HEK293 (cell line): ENCODE measurements around the gene TPGS1.

Experiments
- BCL11A ChIP-seq: fragments of 450-650 bp; formaldehyde crosslinking; IDR thresholded peaks from 2 replicates; pipeline ENCODE4 v1.5.1; 2016; ENCODE audit warnings: low read depth, missing biosample characterization, missing genetic modification characterization
- EGR2 ChIP-seq: fragments of 450-650 bp; formaldehyde crosslinking; IDR thresholded peaks from 2 replicates; pipeline ENCODE4 v1.5.1; 2016; ENCODE audit warnings: low read depth, missing biosample characterization, missing genetic modification characterization
- SP7 ChIP-seq: fragments of 450-650 bp; formaldehyde crosslinking; IDR thresholded peaks from 2 replicates; pipeline ENCODE4 v1.5.1; 2016; ENCODE audit warnings: missing biosample characterization, missing genetic modification characterization
- ZBTB7A ChIP-seq: fragments of 450-650 bp; formaldehyde crosslinking; IDR thresholded peaks from 2 replicates; pipeline ENCODE4 v1.5.1; 2016; ENCODE audit warnings: low read depth, missing biosample characterization, missing genetic modification characterization
- ZFHX2 ChIP-seq: fragments of 450-650 bp; formaldehyde crosslinking; conservative IDR thresholded peaks from 2 replicates; pipeline ENCODE4 v1.5.1; 2016; ENCODE audit warnings: missing biosample characterization, missing genetic modification characterization
- ZFP3 ChIP-seq: fragments of 450-650 bp; formaldehyde crosslinking; IDR thresholded peaks from 2 replicates; pipeline ENCODE4 v1.5.1; 2016; ENCODE audit warnings: low read depth, missing biosample characterization, missing genetic modification characterization
- ZFP37 ChIP-seq: fragments of 450-650 bp; formaldehyde crosslinking; IDR thresholded peaks from 2 replicates; pipeline ENCODE4 v1.5.1; 2016; ENCODE audit warnings: missing biosample characterization, missing genetic modification characterization
- ZFP69B ChIP-seq: fragments of 450-650 bp; formaldehyde crosslinking; IDR thresholded peaks from 2 replicates; pipeline ENCODE4 v1.5.1; 2016; ENCODE audit warnings: missing biosample characterization, missing genetic modification characterization
- ZNF211 ChIP-seq: fragments of 450-650 bp; formaldehyde crosslinking; IDR thresholded peaks from 2 replicates; pipeline ENCODE4 v1.5.1; 2016; ENCODE audit warnings: low read depth, missing biosample characterization, missing genetic modification characterization
- ZNF23 ChIP-seq: fragments of 450-650 bp; formaldehyde crosslinking; IDR thresholded peaks from 2 replicates; pipeline ENCODE4 v1.5.1; 2016; ENCODE audit warnings: missing biosample characterization, missing genetic modification characterization, borderline replicate concordance
- ZNF24 ChIP-seq: fragments of 450-650 bp; formaldehyde crosslinking; IDR thresholded peaks from 2 replicates; pipeline ENCODE4 v1.5.1; 2016; ENCODE audit warnings: missing biosample characterization, missing genetic modification characterization
- ZNF274 ChIP-seq, 2 experiments: fragments of 200-500 bp in 1 of 2; fragments of 450-650 bp in 1 of 2; sonication (Bioruptor generic) in 1 of 2; formaldehyde crosslinking in 1 of 2; IDR thresholded peaks; 2 replicates each; pipeline versions ENCODE4 v1.5.1 to v1.6.1; 2014 to 2016; ENCODE audit warnings: borderline replicate concordance in 1 of 2, inconsistent platforms in 1 of 2, low read length in 1 of 2, missing biosample characterization in 1 of 2, missing genetic modification characterization in 1 of 2
- ZNF341 ChIP-seq: fragments of 450-650 bp; formaldehyde crosslinking; IDR thresholded peaks from 2 replicates; pipeline ENCODE4; 2016; ENCODE audit warnings: low read depth, missing biosample characterization, missing genetic modification characterization
- ZNF501 ChIP-seq: fragments of 450-650 bp; formaldehyde crosslinking; IDR thresholded peaks from 2 replicates; pipeline ENCODE4 v1.5.1; 2016; ENCODE audit warnings: missing biosample characterization, missing genetic modification characterization
- ZNF558 ChIP-seq: fragments of 450-650 bp; formaldehyde crosslinking; IDR thresholded peaks from 2 replicates; pipeline ENCODE4 v1.5.1; 2016; ENCODE audit warnings: missing biosample characterization, missing genetic modification characterization
- ZNF585B ChIP-seq: fragments of 450-650 bp; formaldehyde crosslinking; IDR thresholded peaks from 2 replicates; pipeline ENCODE4 v1.5.1; 2016; ENCODE audit warnings: missing biosample characterization, missing genetic modification characterization
- ZNF621 ChIP-seq: fragments of 450-650 bp; formaldehyde crosslinking; IDR thresholded peaks from 2 replicates; pipeline ENCODE4 v1.5.1; 2017; ENCODE audit warnings: missing biosample characterization, missing genetic modification characterization
- TF ChIP-seq, protein P1 (sequence below): fragments of 450-650 bp; formaldehyde crosslinking; IDR thresholded peaks from 2 replicates; pipeline ENCODE4 v1.5.1; 2016; ENCODE audit warnings: missing biosample characterization, missing genetic modification characterization
- TF ChIP-seq, protein P2 (sequence below): fragments of 450-650 bp; formaldehyde crosslinking; IDR thresholded peaks from 2 replicates; pipeline ENCODE4 v1.5.1; 2016; ENCODE audit warnings: missing biosample characterization, missing genetic modification characterization, borderline replicate concordance
- TF ChIP-seq, protein P3 (sequence below): fragments of 450-650 bp; formaldehyde crosslinking; IDR thresholded peaks from 2 replicates; pipeline ENCODE4 v1.5.1; 2016; ENCODE audit warnings: missing biosample characterization, missing genetic modification characterization
- TF ChIP-seq, protein P4 (sequence below): fragments of 450-650 bp; formaldehyde crosslinking; IDR thresholded peaks from 2 replicates; pipeline ENCODE4 v1.5.1; 2016; ENCODE audit warnings: missing biosample characterization, missing genetic modification characterization
- TF ChIP-seq, protein P5 (sequence below): fragments of 450-650 bp; formaldehyde crosslinking; IDR thresholded peaks from 2 replicates; pipeline ENCODE4 v1.5.1; 2017; ENCODE audit warnings: missing biosample characterization, missing genetic modification characterization
- TF ChIP-seq, protein P6 (sequence below): fragments of 450-650 bp; formaldehyde crosslinking; IDR thresholded peaks from 2 replicates; pipeline ENCODE4 v1.5.1; 2016; ENCODE audit warnings: missing biosample characterization, missing genetic modification characterization

Gene TPGS1

DNA sequence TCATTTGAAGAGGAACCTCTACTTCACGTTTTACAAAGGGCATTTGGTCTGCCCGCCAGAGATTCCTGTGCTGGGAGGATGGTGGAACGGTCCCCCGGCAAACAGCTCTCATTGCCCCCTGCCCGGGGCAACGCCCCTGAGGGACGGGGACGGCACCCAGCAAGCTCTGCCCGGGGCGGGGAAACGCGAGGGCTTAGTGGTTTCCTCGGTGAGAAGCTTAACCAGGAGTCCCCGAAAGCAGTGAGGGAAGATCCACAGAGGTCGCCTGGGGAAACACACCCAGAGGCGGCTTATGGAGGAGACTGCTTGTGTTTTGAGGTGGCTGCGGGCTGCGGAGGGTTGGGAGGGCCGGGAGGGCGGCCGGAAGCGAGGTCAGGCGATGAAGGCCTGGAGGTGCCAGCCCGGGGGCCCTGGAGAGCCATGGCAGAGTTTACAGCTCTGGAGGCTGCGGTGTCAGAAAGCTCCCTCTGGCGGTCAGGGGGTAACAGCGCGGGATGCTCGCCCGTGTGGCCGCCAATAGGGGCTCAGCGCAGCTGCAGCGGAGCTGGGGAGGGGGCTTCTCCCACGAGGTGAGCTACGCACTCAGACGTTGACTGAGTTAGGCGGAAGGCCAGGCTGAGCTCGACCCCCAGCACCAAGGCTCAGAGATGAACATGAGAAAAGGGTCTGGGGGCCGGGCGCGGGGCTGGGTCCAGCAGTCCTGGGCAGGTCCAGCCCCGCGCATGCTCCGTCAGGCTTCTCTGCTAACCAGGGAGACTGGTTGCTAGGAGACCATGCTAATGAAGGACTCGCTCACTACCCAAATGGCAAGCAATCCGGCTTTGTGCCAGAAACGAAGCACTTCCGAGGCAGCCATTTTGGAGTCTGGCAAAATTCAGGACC is 652 bp upstream of the TPGS1 start (continued):
- TF ChIP-seq ZFP3 (tag by site-specific recombination) (no peak), EGR2 (tag by site-specific recombination) (no peak), ZFP37 (tag by site-specific recombination) (no peak), ZFHX2 (tag by site-specific recombination) (no peak), ZNF558 (tag by site-specific recombination) (no peak), ZNF23 (tag by site-specific recombination) (no peak), ZNF585B (no peak), ZFP69B (tag by site-specific recombination) (peak; percentile 53; the same call in 1 of the 2 replicates), ZNF211 (tag by site-specific recombination) (no peak), ZNF341 (tag by site-specific recombination) (peak; percentile 26; the same call in 1 of the 2 replicates), BCL11A (0 out of 2 replicates have a peak, but pooled peaks have one; percentile 16), ZNF501 (peak; percentile 23; the same call in 1 of the 2 replicates), ZNF24 (tag by site-specific recombination) (0 out of 2 replicates have a peak, but pooled peaks have one; percentile 40), ZNF274 (IDR thresholded peaks at IDR 0.05; ENCODE audit: low read length) (no peak), ZNF274 (tag by site-specific recombination; IDR thresholded peaks at IDR 0.05; ENCODE audit: borderline replicate concordance) (no peak), ZNF621 (tag by site-specific recombination) (no peak), SP7 (peak; percentile 35; the same call in 1 of the 2 replicates), ZBTB7A (tag by site-specific recombination) (peak; percentile 86; the same call in 1 of the 2 replicates)
- TF ChIP-seq, protein P1, sequence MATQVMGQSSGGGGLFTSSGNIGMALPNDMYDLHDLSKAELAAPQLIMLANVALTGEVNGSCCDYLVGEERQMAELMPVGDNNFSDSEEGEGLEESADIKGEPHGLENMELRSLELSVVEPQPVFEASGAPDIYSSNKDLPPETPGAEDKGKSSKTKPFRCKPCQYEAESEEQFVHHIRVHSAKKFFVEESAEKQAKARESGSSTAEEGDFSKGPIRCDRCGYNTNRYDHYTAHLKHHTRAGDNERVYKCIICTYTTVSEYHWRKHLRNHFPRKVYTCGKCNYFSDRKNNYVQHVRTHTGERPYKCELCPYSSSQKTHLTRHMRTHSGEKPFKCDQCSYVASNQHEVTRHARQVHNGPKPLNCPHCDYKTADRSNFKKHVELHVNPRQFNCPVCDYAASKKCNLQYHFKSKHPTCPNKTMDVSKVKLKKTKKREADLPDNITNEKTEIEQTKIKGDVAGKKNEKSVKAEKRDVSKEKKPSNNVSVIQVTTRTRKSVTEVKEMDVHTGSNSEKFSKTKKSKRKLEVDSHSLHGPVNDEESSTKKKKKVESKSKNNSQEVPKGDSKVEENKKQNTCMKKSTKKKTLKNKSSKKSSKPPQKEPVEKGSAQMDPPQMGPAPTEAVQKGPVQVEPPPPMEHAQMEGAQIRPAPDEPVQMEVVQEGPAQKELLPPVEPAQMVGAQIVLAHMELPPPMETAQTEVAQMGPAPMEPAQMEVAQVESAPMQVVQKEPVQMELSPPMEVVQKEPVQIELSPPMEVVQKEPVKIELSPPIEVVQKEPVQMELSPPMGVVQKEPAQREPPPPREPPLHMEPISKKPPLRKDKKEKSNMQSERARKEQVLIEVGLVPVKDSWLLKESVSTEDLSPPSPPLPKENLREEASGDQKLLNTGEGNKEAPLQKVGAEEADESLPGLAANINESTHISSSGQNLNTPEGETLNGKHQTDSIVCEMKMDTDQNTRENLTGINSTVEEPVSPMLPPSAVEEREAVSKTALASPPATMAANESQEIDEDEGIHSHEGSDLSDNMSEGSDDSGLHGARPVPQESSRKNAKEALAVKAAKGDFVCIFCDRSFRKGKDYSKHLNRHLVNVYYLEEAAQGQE (tag by site-specific recombination), result no peak
- TF ChIP-seq, protein P2, sequence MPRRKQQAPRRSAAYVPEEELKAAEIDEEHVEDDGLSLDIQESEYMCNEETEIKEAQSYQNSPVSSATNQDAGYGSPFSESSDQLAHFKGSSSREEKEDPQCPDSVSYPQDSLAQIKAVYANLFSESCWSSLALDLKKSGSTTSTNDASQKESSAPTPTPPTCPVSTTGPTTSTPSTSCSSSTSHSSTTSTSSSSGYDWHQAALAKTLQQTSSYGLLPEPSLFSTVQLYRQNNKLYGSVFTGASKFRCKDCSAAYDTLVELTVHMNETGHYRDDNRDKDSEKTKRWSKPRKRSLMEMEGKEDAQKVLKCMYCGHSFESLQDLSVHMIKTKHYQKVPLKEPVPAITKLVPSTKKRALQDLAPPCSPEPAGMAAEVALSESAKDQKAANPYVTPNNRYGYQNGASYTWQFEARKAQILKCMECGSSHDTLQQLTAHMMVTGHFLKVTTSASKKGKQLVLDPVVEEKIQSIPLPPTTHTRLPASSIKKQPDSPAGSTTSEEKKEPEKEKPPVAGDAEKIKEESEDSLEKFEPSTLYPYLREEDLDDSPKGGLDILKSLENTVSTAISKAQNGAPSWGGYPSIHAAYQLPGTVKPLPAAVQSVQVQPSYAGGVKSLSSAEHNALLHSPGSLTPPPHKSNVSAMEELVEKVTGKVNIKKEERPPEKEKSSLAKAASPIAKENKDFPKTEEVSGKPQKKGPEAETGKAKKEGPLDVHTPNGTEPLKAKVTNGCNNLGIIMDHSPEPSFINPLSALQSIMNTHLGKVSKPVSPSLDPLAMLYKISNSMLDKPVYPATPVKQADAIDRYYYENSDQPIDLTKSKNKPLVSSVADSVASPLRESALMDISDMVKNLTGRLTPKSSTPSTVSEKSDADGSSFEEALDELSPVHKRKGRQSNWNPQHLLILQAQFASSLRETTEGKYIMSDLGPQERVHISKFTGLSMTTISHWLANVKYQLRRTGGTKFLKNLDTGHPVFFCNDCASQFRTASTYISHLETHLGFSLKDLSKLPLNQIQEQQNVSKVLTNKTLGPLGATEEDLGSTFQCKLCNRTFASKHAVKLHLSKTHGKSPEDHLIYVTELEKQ (tag by site-specific recombination), result no peak
- TF ChIP-seq, protein P3, sequence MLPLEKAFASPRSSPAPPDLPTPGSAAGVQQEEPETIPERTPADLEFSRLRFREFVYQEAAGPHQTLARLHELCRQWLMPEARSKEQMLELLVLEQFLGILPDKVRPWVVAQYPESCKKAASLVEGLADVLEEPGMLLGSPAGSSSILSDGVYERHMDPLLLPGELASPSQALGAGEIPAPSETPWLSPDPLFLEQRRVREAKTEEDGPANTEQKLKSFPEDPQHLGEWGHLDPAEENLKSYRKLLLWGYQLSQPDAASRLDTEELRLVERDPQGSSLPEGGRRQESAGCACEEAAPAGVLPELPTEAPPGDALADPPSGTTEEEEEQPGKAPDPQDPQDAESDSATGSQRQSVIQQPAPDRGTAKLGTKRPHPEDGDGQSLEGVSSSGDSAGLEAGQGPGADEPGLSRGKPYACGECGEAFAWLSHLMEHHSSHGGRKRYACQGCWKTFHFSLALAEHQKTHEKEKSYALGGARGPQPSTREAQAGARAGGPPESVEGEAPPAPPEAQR (tag by site-specific recombination), result no peak
- TF ChIP-seq, protein P4, sequence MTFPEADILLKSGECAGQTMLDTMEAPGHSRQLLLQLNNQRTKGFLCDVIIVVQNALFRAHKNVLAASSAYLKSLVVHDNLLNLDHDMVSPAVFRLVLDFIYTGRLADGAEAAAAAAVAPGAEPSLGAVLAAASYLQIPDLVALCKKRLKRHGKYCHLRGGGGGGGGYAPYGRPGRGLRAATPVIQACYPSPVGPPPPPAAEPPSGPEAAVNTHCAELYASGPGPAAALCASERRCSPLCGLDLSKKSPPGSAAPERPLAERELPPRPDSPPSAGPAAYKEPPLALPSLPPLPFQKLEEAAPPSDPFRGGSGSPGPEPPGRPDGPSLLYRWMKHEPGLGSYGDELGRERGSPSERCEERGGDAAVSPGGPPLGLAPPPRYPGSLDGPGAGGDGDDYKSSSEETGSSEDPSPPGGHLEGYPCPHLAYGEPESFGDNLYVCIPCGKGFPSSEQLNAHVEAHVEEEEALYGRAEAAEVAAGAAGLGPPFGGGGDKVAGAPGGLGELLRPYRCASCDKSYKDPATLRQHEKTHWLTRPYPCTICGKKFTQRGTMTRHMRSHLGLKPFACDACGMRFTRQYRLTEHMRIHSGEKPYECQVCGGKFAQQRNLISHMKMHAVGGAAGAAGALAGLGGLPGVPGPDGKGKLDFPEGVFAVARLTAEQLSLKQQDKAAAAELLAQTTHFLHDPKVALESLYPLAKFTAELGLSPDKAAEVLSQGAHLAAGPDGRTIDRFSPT (tag by site-specific recombination), result peak; percentile 95
- TF ChIP-seq, protein P5, sequence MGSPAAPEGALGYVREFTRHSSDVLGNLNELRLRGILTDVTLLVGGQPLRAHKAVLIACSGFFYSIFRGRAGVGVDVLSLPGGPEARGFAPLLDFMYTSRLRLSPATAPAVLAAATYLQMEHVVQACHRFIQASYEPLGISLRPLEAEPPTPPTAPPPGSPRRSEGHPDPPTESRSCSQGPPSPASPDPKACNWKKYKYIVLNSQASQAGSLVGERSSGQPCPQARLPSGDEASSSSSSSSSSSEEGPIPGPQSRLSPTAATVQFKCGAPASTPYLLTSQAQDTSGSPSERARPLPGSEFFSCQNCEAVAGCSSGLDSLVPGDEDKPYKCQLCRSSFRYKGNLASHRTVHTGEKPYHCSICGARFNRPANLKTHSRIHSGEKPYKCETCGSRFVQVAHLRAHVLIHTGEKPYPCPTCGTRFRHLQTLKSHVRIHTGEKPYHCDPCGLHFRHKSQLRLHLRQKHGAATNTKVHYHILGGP (tag by site-specific recombination), result no peak
- TF ChIP-seq, protein P6, sequence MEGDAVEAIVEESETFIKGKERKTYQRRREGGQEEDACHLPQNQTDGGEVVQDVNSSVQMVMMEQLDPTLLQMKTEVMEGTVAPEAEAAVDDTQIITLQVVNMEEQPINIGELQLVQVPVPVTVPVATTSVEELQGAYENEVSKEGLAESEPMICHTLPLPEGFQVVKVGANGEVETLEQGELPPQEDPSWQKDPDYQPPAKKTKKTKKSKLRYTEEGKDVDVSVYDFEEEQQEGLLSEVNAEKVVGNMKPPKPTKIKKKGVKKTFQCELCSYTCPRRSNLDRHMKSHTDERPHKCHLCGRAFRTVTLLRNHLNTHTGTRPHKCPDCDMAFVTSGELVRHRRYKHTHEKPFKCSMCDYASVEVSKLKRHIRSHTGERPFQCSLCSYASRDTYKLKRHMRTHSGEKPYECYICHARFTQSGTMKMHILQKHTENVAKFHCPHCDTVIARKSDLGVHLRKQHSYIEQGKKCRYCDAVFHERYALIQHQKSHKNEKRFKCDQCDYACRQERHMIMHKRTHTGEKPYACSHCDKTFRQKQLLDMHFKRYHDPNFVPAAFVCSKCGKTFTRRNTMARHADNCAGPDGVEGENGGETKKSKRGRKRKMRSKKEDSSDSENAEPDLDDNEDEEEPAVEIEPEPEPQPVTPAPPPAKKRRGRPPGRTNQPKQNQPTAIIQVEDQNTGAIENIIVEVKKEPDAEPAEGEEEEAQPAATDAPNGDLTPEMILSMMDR, result peak; percentile 99
